Measurements from ENCODE around the gene OSBPL10. TPM values are rescaled to one million over a fixed set of nuclear protein-coding genes. Genes with fewer than 3 reads are reported as not detected.

OSBPL10 gene
- total and polyA plus RNA-seq, 4 donors = 3.9 to 33.0 (median 13.1) TPM

DNA sequence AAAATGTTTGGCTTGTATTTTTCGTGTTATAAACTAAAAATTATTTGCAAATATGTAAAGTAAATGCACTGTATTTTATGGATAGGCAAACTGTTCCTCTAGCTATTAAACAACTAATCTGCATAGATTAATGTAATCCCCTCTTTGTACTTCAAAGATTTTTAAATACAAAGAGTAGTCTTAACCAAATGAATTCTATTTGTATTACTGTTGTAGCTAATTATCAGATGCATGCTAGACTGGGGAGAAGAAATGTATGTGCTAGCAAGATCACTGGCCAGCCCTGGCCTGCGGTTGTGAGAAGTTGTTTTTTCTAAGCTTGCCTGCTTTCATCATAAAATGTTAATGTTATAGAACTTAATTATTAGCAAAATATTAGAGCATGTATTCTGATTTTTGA, 355.7 kb downstream of the OSBPL10 start:
- no peaks in the 10 kb centered on the region for H3K4me1 ChIP-seq (ENCODE audit: control insufficient read depth in 5 of 5, insufficient read depth in 5 of 5, low read length in 5 of 5)
- TF ChIP-seq, protein P1, sequence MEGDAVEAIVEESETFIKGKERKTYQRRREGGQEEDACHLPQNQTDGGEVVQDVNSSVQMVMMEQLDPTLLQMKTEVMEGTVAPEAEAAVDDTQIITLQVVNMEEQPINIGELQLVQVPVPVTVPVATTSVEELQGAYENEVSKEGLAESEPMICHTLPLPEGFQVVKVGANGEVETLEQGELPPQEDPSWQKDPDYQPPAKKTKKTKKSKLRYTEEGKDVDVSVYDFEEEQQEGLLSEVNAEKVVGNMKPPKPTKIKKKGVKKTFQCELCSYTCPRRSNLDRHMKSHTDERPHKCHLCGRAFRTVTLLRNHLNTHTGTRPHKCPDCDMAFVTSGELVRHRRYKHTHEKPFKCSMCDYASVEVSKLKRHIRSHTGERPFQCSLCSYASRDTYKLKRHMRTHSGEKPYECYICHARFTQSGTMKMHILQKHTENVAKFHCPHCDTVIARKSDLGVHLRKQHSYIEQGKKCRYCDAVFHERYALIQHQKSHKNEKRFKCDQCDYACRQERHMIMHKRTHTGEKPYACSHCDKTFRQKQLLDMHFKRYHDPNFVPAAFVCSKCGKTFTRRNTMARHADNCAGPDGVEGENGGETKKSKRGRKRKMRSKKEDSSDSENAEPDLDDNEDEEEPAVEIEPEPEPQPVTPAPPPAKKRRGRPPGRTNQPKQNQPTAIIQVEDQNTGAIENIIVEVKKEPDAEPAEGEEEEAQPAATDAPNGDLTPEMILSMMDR (IDR thresholded peaks at IDR 0.05; ENCODE audit: control extremely low read depth, extremely low read depth) = no peak
- WGBS, 2 donors = 96 to 97% methylated on average over 2 of the region's 2 CpGs
- DNase-seq (no peak), ATAC-seq (ENCODE audit: insufficient read depth, low FRiP score) (no peak)
- no peak overlapping the region for H3K4me3 ChIP-seq
- H3K9ac ChIP-seq (ENCODE audit: insufficient read depth in 1 of 2, low read length in 2 of 2) = no peak overlapping the region
- H3K36me3 ChIP-seq (ENCODE audit: control insufficient read depth in 4 of 4, insufficient read depth in 4 of 4, low read length in 4 of 4) = peaks cover 6 to 33% (median 9%) of the 10 kb centered on the region in 4 donors
- H3K27ac ChIP-seq (ENCODE audit: low read depth in 1 of 2, low read length in 1 of 2) = no peak overlapping the region
- H3K27me3 ChIP-seq (ENCODE audit: control insufficient read depth in 3 of 3, insufficient read depth in 3 of 3, low read length in 2 of 3) = no peaks in the 10 kb centered on the region
- H3K9me3 ChIP-seq (ENCODE audit: control insufficient read depth in 4 of 4, insufficient read depth in 3 of 4, low read length in 3 of 4) = no peaks in the 10 kb centered on the region

DNA sequence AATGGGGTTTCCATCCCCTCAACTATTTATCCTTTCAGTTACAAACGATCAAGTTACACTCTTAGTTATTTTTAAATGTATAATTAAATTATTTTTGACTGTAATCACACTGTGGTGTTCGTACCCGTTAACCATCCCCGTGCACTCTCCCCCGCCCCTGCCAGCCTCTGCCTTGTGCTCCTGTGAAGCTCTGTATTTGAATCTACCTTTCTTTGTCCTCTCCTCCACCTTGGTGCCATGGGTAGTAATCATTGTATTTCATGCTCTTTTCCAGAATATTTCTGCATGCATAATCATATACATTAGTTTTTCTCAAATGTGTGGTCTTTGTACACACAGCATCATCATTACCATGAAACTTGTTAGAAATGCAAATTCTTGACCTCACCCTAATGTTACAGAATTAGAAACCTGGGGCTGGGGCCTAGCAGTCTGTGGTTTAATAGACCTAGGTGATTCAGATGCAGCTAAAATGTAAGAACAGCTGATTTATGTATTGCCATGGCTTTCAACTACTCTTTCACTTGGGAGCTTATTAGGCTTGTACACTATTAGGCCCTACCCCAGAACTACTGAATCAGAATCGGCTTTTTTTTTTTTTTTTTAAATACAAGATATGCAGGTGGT, 356.9 kb downstream of the OSBPL10 start:
- Histone ChIP-seq H3K9me3 (ENCODE audit: control insufficient read depth in 4 of 4, insufficient read depth in 3 of 4, low read length in 3 of 4) (no peaks in the 10 kb centered on the region), H3K9ac (ENCODE audit: insufficient read depth in 1 of 2, low read length in 2 of 2) (no peak overlapping the region), H3K4me1 (ENCODE audit: control insufficient read depth in 5 of 5, insufficient read depth in 5 of 5, low read length in 5 of 5) (no peaks in the 10 kb centered on the region), H3K4me3 (no peak overlapping the region), H3K27ac (ENCODE audit: low read depth in 1 of 2, low read length in 1 of 2) (no peak overlapping the region), H3K36me3 (ENCODE audit: control insufficient read depth in 4 of 4, insufficient read depth in 4 of 4, low read length in 4 of 4) (peaks cover 2 to 34% (median 9%) of the 10 kb centered on the region in 4 donors), H3K27me3 (ENCODE audit: control insufficient read depth in 3 of 3, insufficient read depth in 3 of 3, low read length in 2 of 3) (no peaks in the 10 kb centered on the region)
- ATAC-seq (ENCODE audit: insufficient read depth, low FRiP score) (no peak), DNase-seq (no peak)
- TF ChIP-seq, protein P1 (IDR thresholded peaks at IDR 0.05; ENCODE audit: control extremely low read depth, extremely low read depth) = no peak
- WGBS, 2 donors = 95 to 97% methylated on average over 6 of the region's 6 CpGs

DNA sequence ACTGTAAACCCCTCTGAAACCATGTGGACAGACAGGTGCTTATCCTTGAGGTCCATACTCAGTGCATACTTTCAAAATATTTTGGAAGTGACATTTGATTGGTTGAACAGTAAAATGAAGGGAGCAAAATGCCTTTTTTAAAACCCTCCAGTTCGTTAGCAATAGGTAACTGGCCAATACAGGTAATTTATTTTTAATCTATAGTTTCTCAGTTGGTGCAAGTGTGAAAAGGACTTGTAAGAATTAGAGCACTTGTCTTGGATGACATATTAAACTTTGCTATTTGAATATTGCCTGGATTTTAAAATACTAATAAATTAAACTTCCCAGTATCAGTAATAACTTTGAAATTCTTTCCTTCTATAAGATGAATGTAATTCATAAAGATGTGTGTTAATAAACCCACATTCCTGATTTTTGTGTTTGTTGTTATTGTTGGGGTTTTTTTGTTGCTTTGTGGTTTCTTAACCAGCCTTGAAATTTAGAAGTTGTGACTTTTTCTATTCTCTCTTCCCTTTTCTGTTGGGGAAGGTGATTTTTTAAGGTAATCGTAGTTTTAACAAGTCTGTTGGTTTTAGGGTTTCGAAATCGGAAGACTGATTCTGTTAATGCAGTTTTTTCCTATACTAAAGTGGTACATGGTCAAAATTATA, 358.3 kb downstream of the OSBPL10 start:
- Histone ChIP-seq H3K4me3 (no peak overlapping the region), H3K9ac (ENCODE audit: insufficient read depth in 1 of 2, low read length in 2 of 2) (no peak overlapping the region), H3K27me3 (ENCODE audit: control insufficient read depth in 3 of 3, insufficient read depth in 3 of 3, low read length in 2 of 3) (no peaks in the 10 kb centered on the region), H3K4me1 (ENCODE audit: control insufficient read depth in 5 of 5, insufficient read depth in 5 of 5, low read length in 5 of 5) (peaks cover 0 to 2% (median 0%) of the 10 kb centered on the region in 5 donors), H3K36me3 (ENCODE audit: control insufficient read depth in 4 of 4, insufficient read depth in 4 of 4, low read length in 4 of 4) (peaks cover 2 to 34% (median 9%) of the 10 kb centered on the region in 4 donors), H3K9me3 (ENCODE audit: control insufficient read depth in 4 of 4, insufficient read depth in 3 of 4, low read length in 3 of 4) (no peaks in the 10 kb centered on the region), H3K27ac (ENCODE audit: low read depth in 1 of 2, low read length in 1 of 2) (no peak overlapping the region)
- 77 to 79% methylated on average over 4 of the region's 4 CpGs for WGBS, 2 donors
- no peak for DNase-seq
- TF ChIP-seq, protein P1 (IDR thresholded peaks at IDR 0.05; ENCODE audit: control extremely low read depth, extremely low read depth) = no peak
- ATAC-seq (ENCODE audit: insufficient read depth, low FRiP score) = no peak
